ENCODE results near the gene CNNM4. TPM values are rescaled to one million over a fixed set of nuclear protein-coding genes. Genes with fewer than 3 reads are reported as not detected.
A peak's percentile ranks its signal among the peaks of the same experiment; 100 is the strongest.

CNNM4 gene
- total RNA-seq, 1 donor from 2014 or later, result 5.8 TPM

DNA sequence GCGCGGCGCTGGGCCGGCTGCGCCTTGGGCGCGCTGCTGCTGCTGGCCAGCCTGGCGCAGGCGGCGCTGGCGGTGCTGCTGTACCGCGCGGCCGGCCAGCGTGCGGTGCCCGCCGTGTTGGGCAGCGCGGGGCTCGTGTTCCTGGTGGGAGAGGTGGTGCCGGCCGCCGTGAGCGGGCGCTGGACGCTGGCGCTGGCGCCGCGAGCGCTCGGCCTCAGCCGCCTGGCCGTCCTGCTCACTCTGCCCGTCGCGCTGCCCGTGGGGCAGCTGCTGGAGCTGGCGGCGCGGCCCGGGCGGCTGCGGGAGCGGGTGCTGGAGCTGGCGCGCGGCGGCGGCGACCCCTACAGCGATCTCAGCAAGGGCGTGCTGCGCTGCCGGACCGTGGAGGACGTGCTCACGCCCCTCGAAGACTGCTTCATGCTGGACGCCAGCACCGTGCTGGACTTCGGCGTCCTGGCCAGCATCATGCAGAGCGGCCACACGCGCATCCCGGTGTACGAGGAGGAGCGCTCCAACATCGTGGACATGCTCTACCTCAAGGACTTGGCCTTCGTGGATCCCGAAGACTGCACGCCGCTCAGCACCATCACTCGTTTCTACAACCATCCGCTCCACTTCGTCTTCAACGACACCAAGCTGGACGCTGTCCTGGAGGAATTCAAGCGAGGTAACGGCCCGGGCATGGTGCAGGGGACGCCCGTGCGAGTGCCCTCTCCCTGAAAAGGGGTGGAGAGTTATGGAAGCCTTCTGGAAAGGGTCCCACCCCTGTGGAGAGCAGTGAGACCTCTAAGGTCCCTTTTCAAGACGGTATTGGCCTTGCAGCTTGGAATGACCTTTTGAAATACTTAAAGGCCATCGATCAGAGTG, 56.4 kb downstream of the CNNM4 start:
- Histone ChIP-seq H3K9me3 (ENCODE audit: insufficient read depth, low read depth, low read length) (no peaks in the 10 kb centered on the region), H3K4me3 (ENCODE audit: insufficient read depth, low read depth, low read length) (peak overlapping the region; percentile 55), H3K27ac (ENCODE audit: low read depth, low read length) (no peak overlapping the region), H2AFZ (ENCODE audit: low read depth, low read length) (peak overlapping the region; percentile 81), H3K36me3 (ENCODE audit: insufficient read depth, low read length) (no peaks in the 10 kb centered on the region), H3K27me3 (ENCODE audit: insufficient read depth, low read length) (no peaks in the 10 kb centered on the region), H3K9ac (ENCODE audit: low read length) (no peak overlapping the region), H3K79me2 (ENCODE audit: insufficient read depth, low read length) (peaks cover 7% of the 10 kb centered on the region), H3K4me2 (ENCODE audit: low read length) (peak overlapping the region; percentile 98), H3K4me1 (ENCODE audit: insufficient read depth, low read length) (peaks cover 12% of the 10 kb centered on the region), H4K20me1 (ENCODE audit: insufficient read depth, low read length) (peaks cover 47% of the 10 kb centered on the region)
- Mint-ChIP-seq H3K27me3 (ENCODE audit: low read depth, unreplicated experiment) (peaks cover 5% of the 10 kb centered on the region), H3K36me3 (ENCODE audit: low read depth, unreplicated experiment) (peaks cover 2% of the 10 kb centered on the region), H3K9me3 (ENCODE audit: unreplicated experiment) (no peaks in the 10 kb centered on the region), H3K4me1 (ENCODE audit: low read depth, unreplicated experiment) (peaks cover 2% of the 10 kb centered on the region), H3K4me3 (ENCODE audit: unreplicated experiment) (peak overlapping the region; percentile 78), H3K27ac (ENCODE audit: unreplicated experiment) (no peak overlapping the region)
- no peak for FAIRE-seq
- peak; percentile 24 for DNase-seq (ENCODE audit: low read depth)
- TF ChIP-seq, protein P1, sequence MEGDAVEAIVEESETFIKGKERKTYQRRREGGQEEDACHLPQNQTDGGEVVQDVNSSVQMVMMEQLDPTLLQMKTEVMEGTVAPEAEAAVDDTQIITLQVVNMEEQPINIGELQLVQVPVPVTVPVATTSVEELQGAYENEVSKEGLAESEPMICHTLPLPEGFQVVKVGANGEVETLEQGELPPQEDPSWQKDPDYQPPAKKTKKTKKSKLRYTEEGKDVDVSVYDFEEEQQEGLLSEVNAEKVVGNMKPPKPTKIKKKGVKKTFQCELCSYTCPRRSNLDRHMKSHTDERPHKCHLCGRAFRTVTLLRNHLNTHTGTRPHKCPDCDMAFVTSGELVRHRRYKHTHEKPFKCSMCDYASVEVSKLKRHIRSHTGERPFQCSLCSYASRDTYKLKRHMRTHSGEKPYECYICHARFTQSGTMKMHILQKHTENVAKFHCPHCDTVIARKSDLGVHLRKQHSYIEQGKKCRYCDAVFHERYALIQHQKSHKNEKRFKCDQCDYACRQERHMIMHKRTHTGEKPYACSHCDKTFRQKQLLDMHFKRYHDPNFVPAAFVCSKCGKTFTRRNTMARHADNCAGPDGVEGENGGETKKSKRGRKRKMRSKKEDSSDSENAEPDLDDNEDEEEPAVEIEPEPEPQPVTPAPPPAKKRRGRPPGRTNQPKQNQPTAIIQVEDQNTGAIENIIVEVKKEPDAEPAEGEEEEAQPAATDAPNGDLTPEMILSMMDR (IDR thresholded peaks at IDR 0.05; ENCODE audit: insufficient read depth, low read depth, low read length), result no peak
- no peak for TF ChIP-seq EZH2 (IDR thresholded peaks at IDR 0.05; ENCODE audit: insufficient read depth, low read length)

DNA sequence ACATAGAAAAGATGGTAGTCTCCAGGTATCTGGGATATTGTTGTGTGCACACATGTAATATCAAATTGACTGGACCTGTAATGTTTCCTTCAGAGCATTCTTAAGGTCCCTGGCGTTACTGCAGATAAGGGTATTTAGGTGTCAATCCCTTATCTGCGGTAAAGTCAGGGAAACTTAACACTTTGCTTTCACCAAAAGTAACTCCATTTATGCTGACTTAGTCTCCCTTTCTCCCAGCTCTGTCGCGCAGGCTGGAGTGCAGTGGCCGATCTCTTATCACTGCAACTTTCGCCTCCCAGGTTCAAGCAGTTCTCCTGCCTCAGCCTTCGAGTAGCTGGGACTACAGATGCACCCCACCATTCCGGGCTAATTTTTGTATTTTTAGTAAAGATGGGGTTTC, 57.2 kb downstream of the CNNM4 start:
- Histone ChIP-seq H3K79me2 (ENCODE audit: insufficient read depth, low read length) (peaks cover 8% of the 10 kb centered on the region), H3K27ac (ENCODE audit: low read depth, low read length) (no peak overlapping the region), H4K20me1 (ENCODE audit: insufficient read depth, low read length) (peaks cover 48% of the 10 kb centered on the region), H3K9me3 (ENCODE audit: insufficient read depth, low read depth, low read length) (no peaks in the 10 kb centered on the region), H3K4me1 (ENCODE audit: insufficient read depth, low read length) (peaks cover 12% of the 10 kb centered on the region), H3K4me2 (ENCODE audit: low read length) (peak overlapping the region; percentile 98), H3K9ac (ENCODE audit: low read length) (no peak overlapping the region), H3K36me3 (ENCODE audit: insufficient read depth, low read length) (no peaks in the 10 kb centered on the region), H3K4me3 (ENCODE audit: insufficient read depth, low read depth, low read length) (no peak overlapping the region), H3K27me3 (ENCODE audit: insufficient read depth, low read length) (no peaks in the 10 kb centered on the region), H2AFZ (ENCODE audit: low read depth, low read length) (no peak overlapping the region)
- no peak for DNase-seq (ENCODE audit: low read depth)
- peak overlapping the region; percentile 78 for H3K4me3 Mint-ChIP-seq (ENCODE audit: unreplicated experiment)
- no peak for TF ChIP-seq EZH2 (IDR thresholded peaks at IDR 0.05; ENCODE audit: insufficient read depth, low read length)
- TF ChIP-seq, protein P1 (IDR thresholded peaks at IDR 0.05; ENCODE audit: insufficient read depth, low read depth, low read length), result no peak
- H3K36me3 Mint-ChIP-seq (ENCODE audit: low read depth, unreplicated experiment), result peaks cover 5% of the 10 kb centered on the region
- H3K27me3 Mint-ChIP-seq (ENCODE audit: low read depth, unreplicated experiment), result peaks cover 7% of the 10 kb centered on the region
- H3K4me1 Mint-ChIP-seq (ENCODE audit: low read depth, unreplicated experiment), result peaks cover 2% of the 10 kb centered on the region
- H3K27ac Mint-ChIP-seq (ENCODE audit: unreplicated experiment), result no peak overlapping the region
- no peak for FAIRE-seq
- no peaks in the 10 kb centered on the region for H3K9me3 Mint-ChIP-seq (ENCODE audit: unreplicated experiment)
